ENCODE results near the gene CALCB. TPM values are rescaled to one million over a fixed set of nuclear protein-coding genes. Genes with fewer than 3 reads are reported as not detected.

CALCB gene
- total RNA-seq, 1 experiment from 2014 or later: not detected

- WGBS (ENCODE audit: extremely low coverage, insufficient read length, low lambda C conversion rate): no CpG with 5 or more reads among the region's 2 CpGs
- Mint-ChIP-seq H3K27me3 (ENCODE audit: low read depth) (peaks cover 3% of the 10 kb centered on the region; the same call in 1 of the 2 replicates), H3K27ac (no peak overlapping the region), H3K4me1 (peaks cover 22 to 23% of the 10 kb centered on the region in 2 experiments), H3K4me3 (no peak overlapping the region), H3K9me3 (no peaks in the 10 kb centered on the region), H3K36me3 (ENCODE audit: insufficient read depth in 1 of 3, low read depth in 3 of 3) (no peaks in the 10 kb centered on the region; a peak in 1 of 7 replicates)
- H3K4me2 ChIP-seq (ENCODE audit: insufficient read depth, insufficient read length, low read length): no peak overlapping the region
- H2BK120ac ChIP-seq (ENCODE audit: low read depth, low read length, poor library complexity, severe bottlenecking): no peak overlapping the region
- H3K79me2 ChIP-seq (ENCODE audit: insufficient read depth, low read length): no peaks in the 10 kb centered on the region
- no peak overlapping the region for H2AFZ ChIP-seq (ENCODE audit: low read length)
- no peak overlapping the region for H2BK5ac ChIP-seq (ENCODE audit: insufficient read length, low read length)
- no peaks in the 10 kb centered on the region for H4K20me1 ChIP-seq (ENCODE audit: control insufficient read depth, insufficient read depth, insufficient read length)
- no peak overlapping the region for H2BK15ac ChIP-seq (ENCODE audit: low read depth, low read length)
- no peak overlapping the region for H4K91ac ChIP-seq (ENCODE audit: insufficient read length, low read depth, low read length)
- H3K23ac ChIP-seq (ENCODE audit: insufficient read length, low read depth, low read length): no peak overlapping the region
- H3K79me1 ChIP-seq (ENCODE audit: insufficient read depth, low read depth, low read length, poor library complexity, severe bottlenecking): no peaks in the 10 kb centered on the region
- H3K27me3 ChIP-seq (ENCODE audit: insufficient read depth, low read length): no peaks in the 10 kb centered on the region
- no peak overlapping the region for H2BK12ac ChIP-seq (ENCODE audit: insufficient read length, low read depth, low read length)
- H3K4me1 ChIP-seq (ENCODE audit: insufficient read depth, low read length): peaks cover 8% of the 10 kb centered on the region; the same call in 1 of the 2 replicates
- no peaks in the 10 kb centered on the region for H3K9me3 ChIP-seq (ENCODE audit: control insufficient read depth, low read depth, low read length)
- H3K4ac ChIP-seq (ENCODE audit: low read depth, low read length): no peak overlapping the region
- no peak overlapping the region for H3K9ac ChIP-seq (ENCODE audit: extremely low read depth, insufficient read length, low read length)
- H3K14ac ChIP-seq (ENCODE audit: insufficient read depth, low read length): no peak overlapping the region
- H3K23me2 ChIP-seq (ENCODE audit: insufficient read length, low read depth, low read length, poor library complexity, severe bottlenecking): no peaks in the 10 kb centered on the region
- H2AK5ac ChIP-seq (ENCODE audit: insufficient read length, low read length): no peak overlapping the region
- no peak overlapping the region for H4K5ac ChIP-seq (ENCODE audit: insufficient read length, low read depth, low read length)
- no peak overlapping the region for H4K8ac ChIP-seq (replicated peaks; ENCODE audit: insufficient read length, low read depth, low read length)
- H3K18ac ChIP-seq (ENCODE audit: insufficient read length, low read depth, low read length): no peak overlapping the region
- no peak for DNase-seq
- TF ChIP-seq CTCF (conservative IDR thresholded peaks at IDR 0.05): peak; percentile 31; the same call in 1 of the 3 replicates
- H2BK20ac ChIP-seq (ENCODE audit: low read depth, low read length, poor library complexity, severe bottlenecking): no peak overlapping the region
- no peak overlapping the region for H3K27ac ChIP-seq (ENCODE audit: insufficient read length, low read depth, low read length)
- H3K56ac ChIP-seq (ENCODE audit: insufficient read length, low read depth, low read length): no peak overlapping the region
- H3T11ph ChIP-seq (ENCODE audit: low read length): no peak overlapping the region
Measured at GRCh38 chr11:15038963-15039362, 34.4 kb upstream of the CALCB start.
